ENCODE results near the gene SIX2. TPM values are rescaled to one million over a fixed set of nuclear protein-coding genes. Genes with fewer than 3 reads are reported as not detected.
A peak's percentile ranks its signal among the peaks of the same experiment; 100 is the strongest.

Gene SIX2
- total RNA-seq, 1 donor from 2014 or later: 16.7 TPM

GRCh38 chr2:44970846-44971450, 38.3 kb downstream of the SIX2 start:
- Histone ChIP-seq H3K27ac (no peak overlapping the region), H3K9me3 (no peaks in the 10 kb centered on the region), H3K27me3 (no peaks in the 10 kb centered on the region), H3K36me3 (no peaks in the 10 kb centered on the region), H3K4me1 (peaks cover 3% of the 10 kb centered on the region), H3K4me3 (no peak overlapping the region)
- intact Hi-C loops (cut with DNase I): no loop called here
- TF ChIP-seq POLR2AphosphoS5 (IDR thresholded peaks at IDR 0.05; ENCODE audit: insufficient read depth in 1 of 2, low read depth in 1 of 2) (no peak), CTCF (IDR thresholded peaks at IDR 0.05) (no peak), POLR2A (IDR thresholded peaks at IDR 0.05) (no peak)
- DNase-seq (ENCODE audit: extremely low spot score in 2 of 2): no peak

GRCh38 chr2:44969936-44970335, 39.3 kb downstream of the SIX2 start:
- no peaks in the 10 kb centered on the region for H3K9me3 ChIP-seq
- no peaks in the 10 kb centered on the region for H3K27me3 ChIP-seq
- H3K36me3 ChIP-seq: no peaks in the 10 kb centered on the region
- intact Hi-C loops (cut with DNase I): no loop called here
- H3K4me1 ChIP-seq: peaks cover 13% of the 10 kb centered on the region
- H3K4me3 ChIP-seq: no peak overlapping the region
- no peak for DNase-seq (ENCODE audit: extremely low spot score in 2 of 2)
- H3K27ac ChIP-seq: no peak overlapping the region
- TF ChIP-seq POLR2A (IDR thresholded peaks at IDR 0.05): no peak

- Histone ChIP-seq H3K4me3 (no peak overlapping the region), H3K9me3 (no peaks in the 10 kb centered on the region), H3K27ac (no peak overlapping the region), H3K36me3 (no peaks in the 10 kb centered on the region), H3K27me3 (no peaks in the 10 kb centered on the region), H3K4me1 (peaks cover 13% of the 10 kb centered on the region)
- TF ChIP-seq CTCF (IDR thresholded peaks at IDR 0.05) (no peak), POLR2AphosphoS5 (IDR thresholded peaks at IDR 0.05; ENCODE audit: insufficient read depth in 1 of 2, low read depth in 1 of 2) (no peak), POLR2A (IDR thresholded peaks at IDR 0.05) (no peak)
- intact Hi-C loops (cut with DNase I): no loop called here
- no peak for DNase-seq (ENCODE audit: extremely low spot score in 2 of 2)
Observed at GRCh38 chr2:44967727-44968432, 41.4 kb downstream of the SIX2 start.

GRCh38 chr2:44967056-44967455, 42.2 kb downstream of the SIX2 start:
- no peak for DNase-seq (ENCODE audit: extremely low spot score in 2 of 2)
- TF ChIP-seq POLR2A (IDR thresholded peaks at IDR 0.05): no peak
- no peak for TF ChIP-seq CTCF (IDR thresholded peaks at IDR 0.05)
- no peak for TF ChIP-seq POLR2AphosphoS5 (IDR thresholded peaks at IDR 0.05; ENCODE audit: insufficient read depth in 1 of 2, low read depth in 1 of 2)
- H3K36me3 ChIP-seq: no peaks in the 10 kb centered on the region
- no peak overlapping the region for H3K4me3 ChIP-seq
- H3K9me3 ChIP-seq: no peaks in the 10 kb centered on the region
- intact Hi-C loops (cut with DNase I): no loop called here
- no peaks in the 10 kb centered on the region for H3K27me3 ChIP-seq
- peaks cover 13% of the 10 kb centered on the region for H3K4me1 ChIP-seq
- H3K27ac ChIP-seq: no peak overlapping the region

GRCh38 chr2:44965684-44966083, 43.6 kb downstream of the SIX2 start:
- peaks cover 13% of the 10 kb centered on the region for H3K4me1 ChIP-seq
- H3K27ac ChIP-seq: peak overlapping the region; percentile 59
- no peak for DNase-seq (ENCODE audit: extremely low spot score in 2 of 2)
- no peaks in the 10 kb centered on the region for H3K27me3 ChIP-seq
- intact Hi-C loops (cut with DNase I): no loop called here
- H3K9me3 ChIP-seq: no peaks in the 10 kb centered on the region
- no peak overlapping the region for H3K4me3 ChIP-seq
- no peak for TF ChIP-seq POLR2AphosphoS5 (IDR thresholded peaks at IDR 0.05; ENCODE audit: insufficient read depth in 1 of 2, low read depth in 1 of 2)
- no peak for TF ChIP-seq CTCF (IDR thresholded peaks at IDR 0.05)
- TF ChIP-seq POLR2A (IDR thresholded peaks at IDR 0.05): no peak
- no peaks in the 10 kb centered on the region for H3K36me3 ChIP-seq

Measured in vagina (tissue), 2 donors.